Measurements from ENCODE around the gene HDDC3. TPM values are rescaled to one million over a fixed set of nuclear protein-coding genes. Genes with fewer than 3 reads are reported as not detected.
"Not testable (repeated sequence)": the region's sequence is repeated elsewhere in the genome, so short reads cannot be mapped to it uniquely, and the experiment has no call there.

Gene HDDC3
- total RNA-seq, 1 donor from 2014 or later, result 12.7 TPM

- peak; percentile 71 for ATAC-seq
- intact Hi-C loops (cut with DNase I), result loop anchor here (2.0 kb wide), 1 partner anchor 32 kb away; the partner anchor contains the start of gene MAN2A2
Measured at GRCh38 chr15:90934256-90934948, 2.1 kb upstream of the HDDC3 start.

GRCh38 chr15:90933301-90933700, 952 bp upstream of the HDDC3 start:
- intact Hi-C loops (cut with DNase I), result no loop called here
- ATAC-seq, result no peak
- DNase-seq (ENCODE audit: low spot score), result no peak

More at GRCh38 chr15:90934256-90934948, 2.1 kb upstream of the HDDC3 start:
- peak; percentile 93 for DNase-seq (ENCODE audit: low spot score)

GRCh38 chr15:90932660-90932991, 277 bp upstream of the HDDC3 start:
- ATAC-seq (no peak), DNase-seq (ENCODE audit: low spot score) (no peak)
- intact Hi-C loops (cut with DNase I), result no loop called here

- intact Hi-C loops (cut with DNase I), result no loop called here
- no peak for DNase-seq (ENCODE audit: low spot score)
- ATAC-seq, result no peak
Measured at GRCh38 chr15:90931575-90931827, 848 bp downstream of the HDDC3 start.

GRCh38 chr15:90930861-90931574, 1.3 kb downstream of the HDDC3 start:
- DNase-seq (ENCODE audit: low spot score), result peak; percentile 59
- intact Hi-C loops (cut with DNase I), result no loop called here
- no peak for ATAC-seq

- intact Hi-C loops (cut with DNase I), result no loop called here
- DNase-seq (ENCODE audit: low spot score), result peak; percentile 52
- peak; percentile 0 for ATAC-seq
Measured at GRCh38 chr15:90929246-90930019, 2.9 kb downstream of the HDDC3 start.

GRCh38 chr15:90928106-90928505, 4.2 kb downstream of the HDDC3 start:
- ATAC-seq; intact Hi-C loops (cut with DNase I); DNase-seq (ENCODE audit: low spot score): not testable (repeated sequence)

- ATAC-seq; intact Hi-C loops (cut with DNase I); DNase-seq (ENCODE audit: low spot score): not testable (repeated sequence)
Measured at GRCh38 chr15:90926766-90927165, 5.6 kb downstream of the HDDC3 start.

GRCh38 chr15:90924375-90924774, 8.0 kb downstream of the HDDC3 start:
- ATAC-seq (no peak), DNase-seq (ENCODE audit: low spot score) (no peak)
- intact Hi-C loops (cut with DNase I), result no loop called here

- intact Hi-C loops (cut with DNase I); DNase-seq (ENCODE audit: low spot score): not testable (repeated sequence)
Measured at GRCh38 chr15:90922712-90923322, 9.5 kb downstream of the HDDC3 start.

GRCh38 chr15:90921887-90922286, 10.5 kb downstream of the HDDC3 start:
- DNase-seq (ENCODE audit: low spot score), result no peak
- ATAC-seq, result no peak
- intact Hi-C loops (cut with DNase I), result no loop called here

More at GRCh38 chr15:90922712-90923322, 9.5 kb downstream of the HDDC3 start:
- ATAC-seq, result not testable (repeated sequence)

GRCh38 chr15:90918835-90919234, 13.5 kb downstream of the HDDC3 start:
- intact Hi-C loops (cut with DNase I), result no loop called here
- ATAC-seq (no peak), DNase-seq (ENCODE audit: low spot score) (no peak)

- intact Hi-C loops (cut with DNase I), result no loop called here
- DNase-seq (ENCODE audit: low spot score) (no peak), ATAC-seq (no peak)
Measured at GRCh38 chr15:90918034-90918788, 14.1 kb downstream of the HDDC3 start.

GRCh38 chr15:90917569-90917968, 14.8 kb downstream of the HDDC3 start:
- DNase-seq (ENCODE audit: low spot score), result no peak
- intact Hi-C loops (cut with DNase I), result no loop called here
- ATAC-seq, result no peak

GRCh38 chr15:90916461-90916860, 15.9 kb downstream of the HDDC3 start:
- no peak for DNase-seq (ENCODE audit: low spot score)
- intact Hi-C loops (cut with DNase I), result no loop called here
- no peak for ATAC-seq

- DNase-seq (ENCODE audit: low spot score) (peak; percentile 70), ATAC-seq (peak; percentile 46)
- intact Hi-C loops (cut with DNase I), result no loop called here
Measured at GRCh38 chr15:90915808-90916440, 16.4 kb downstream of the HDDC3 start.

- no peak for ATAC-seq
- intact Hi-C loops (cut with DNase I), result no loop called here
Measured at GRCh38 chr15:90915216-90915807, 17.0 kb downstream of the HDDC3 start.

More at GRCh38 chr15:90915216-90915807, 17.0 kb downstream of the HDDC3 start:
- no peak for DNase-seq (ENCODE audit: low spot score)

All from sciatic nerve (tissue), 2 donors.